GM18519 (cell line): Measurements from ENCODE around the gene ZNF280C.

Experiments used
- ATAC-seq: cut with Tn5 transposase; IDR thresholded peaks from one replicate; pipeline ENCODE4 v1.9.1; 2021; ENCODE audit warnings: mild to moderate bottlenecking, moderate library complexity; ENCODE audit not compliant: unreplicated experiment, low FRiP score

Gene ZNF280C

GRCh38 chrX:130179170-130179569 lies 89.5 kb downstream of the ZNF280C start:
- no peak for ATAC-seq

- no peak for ATAC-seq
Measured at GRCh38 chrX:130176942-130177341, 91.8 kb downstream of the ZNF280C start.

- peak; percentile 75 for ATAC-seq
Measured at GRCh38 chrX:130176354-130176776, 92.3 kb downstream of the ZNF280C start.

- ATAC-seq, result no peak
Measured at GRCh38 chrX:130174937-130175336, 93.8 kb downstream of the ZNF280C start.

GRCh38 chrX:130174045-130174704 lies 94.5 kb downstream of the ZNF280C start:
- ATAC-seq, result no peak

GRCh38 chrX:130173190-130173895 lies 95.4 kb downstream of the ZNF280C start:
- ATAC-seq, result no peak

- ATAC-seq, result no peak
Measured at GRCh38 chrX:130172127-130172845, 96.4 kb downstream of the ZNF280C start.

- no peak for ATAC-seq
Measured at GRCh38 chrX:130171446-130172126, 97.1 kb downstream of the ZNF280C start, which contains the start of gene RAB33A. RAB33A (plus strand) TSS chrX:130171962; CDS start chrX:130172063, 101 bp downstream.

- ATAC-seq, result peak; percentile 78
Measured at GRCh38 chrX:130170752-130171445, 97.8 kb downstream of the ZNF280C start.

- no peak for ATAC-seq
Measured at GRCh38 chrX:130167040-130167439, 101.7 kb downstream of the ZNF280C start.

- no peak for ATAC-seq
Measured at GRCh38 chrX:130166503-130166777, 102.3 kb downstream of the ZNF280C start.

- peak; percentile 88 for ATAC-seq
Measured at GRCh38 chrX:130165703-130166502, 102.8 kb downstream of the ZNF280C start, which contains the start of gene AIFM1. AIFM1 (minus strand) TSS chrX:130165841; CDS start chrX:130165656, 185 bp downstream.

- peak; percentile 11 for ATAC-seq
Measured at GRCh38 chrX:130165181-130165702, 103.5 kb downstream of the ZNF280C start.

GRCh38 chrX:130163398-130163797 lies 105.3 kb downstream of the ZNF280C start:
- no peak for ATAC-seq

GRCh38 chrX:130162094-130162735 lies 106.5 kb downstream of the ZNF280C start:
- ATAC-seq, result no peak

GRCh38 chrX:130159776-130160175 lies 108.9 kb downstream of the ZNF280C start:
- no peak for ATAC-seq

GRCh38 chrX:130158311-130158710 lies 110.4 kb downstream of the ZNF280C start:
- ATAC-seq, result no peak

GRCh38 chrX:130155564-130155963 lies 113.1 kb downstream of the ZNF280C start:
- ATAC-seq, result no peak
